Activated CD4-positive, alpha-beta T cell treated with anti-CD3 and anti-CD28 coated beads for 24 hours (primary cell): ENCODE results near the gene RNF213.

Source experiments
- DNase-seq, 2 donors: peaks; one replicate each; pipeline ENCODE4 v3.0.0-alpha.2; 2020; ENCODE audit warnings: low read depth in 2 of 2

Gene RNF213

GRCh38 chr17:80419255-80419654, 158.6 kb downstream of the RNF213 start:
- no peak for DNase-seq

- DNase-seq, result no peak
These were observed 160.9 kb downstream of the RNF213 start for GRCh38 chr17:80421381-80422090.

GRCh38 chr17:80422276-80422675, 161.6 kb downstream of the RNF213 start:
- no peak for DNase-seq

GRCh38 chr17:80422981-80423380, 162.3 kb downstream of the RNF213 start:
- no peak for DNase-seq

- no peak for DNase-seq
These were observed 163.0 kb downstream of the RNF213 start for GRCh38 chr17:80423536-80424225.

- DNase-seq, result no peak
These were observed 163.6 kb downstream of the RNF213 start for GRCh38 chr17:80424261-80424660.

GRCh38 chr17:80424878-80425765, 164.5 kb downstream of the RNF213 start:
- no peak for DNase-seq

- DNase-seq, result no peak
These were observed 165.3 kb downstream of the RNF213 start for GRCh38 chr17:80425835-80426426.

- DNase-seq, result peak; percentile 78 to 81
These were observed 166.1 kb downstream of the RNF213 start for GRCh38 chr17:80426671-80427326.

- DNase-seq, result no peak
These were observed 167.0 kb downstream of the RNF213 start for GRCh38 chr17:80427366-80428282.

- DNase-seq, result no peak
These were observed 167.7 kb downstream of the RNF213 start for GRCh38 chr17:80428363-80428762.

GRCh38 chr17:80428796-80429195, 168.1 kb downstream of the RNF213 start:
- no peak for DNase-seq

GRCh38 chr17:80429356-80430275, 169.0 kb downstream of the RNF213 start:
- no peak for DNase-seq

GRCh38 chr17:80430446-80431245, 170.0 kb downstream of the RNF213 start:
- no peak for DNase-seq

GRCh38 chr17:80431246-80432195, 170.9 kb downstream of the RNF213 start:
- no peak for DNase-seq

- no peak for DNase-seq
These were observed 171.8 kb downstream of the RNF213 start for GRCh38 chr17:80432350-80432955.
